DMS 273 (cell line): Measurements from ENCODE around the gene MRPL58.
"Not testable (repeated sequence)": the region's sequence is repeated elsewhere in the genome, so short reads cannot be mapped to it uniquely, and the experiment has no call there.

Experiments
- DNase-seq: peaks from one replicate; lab custom pipeline; 2025; ENCODE audit not compliant: unreplicated experiment; lab: John Stamatoyannopoulos, UW

MRPL58 gene

GRCh38 chr17:75012096-75012345 lies 449 bp upstream of the MRPL58 start:
- DNase-seq = no peak

- no peak for DNase-seq
These were observed 656 bp downstream of the MRPL58 start for GRCh38 chr17:75013092-75013559.

GRCh38 chr17:75019146-75019545 lies 6.7 kb downstream of the MRPL58 start:
- no peak for DNase-seq

GRCh38 chr17:75019710-75020109 lies 7.2 kb downstream of the MRPL58 start:
- DNase-seq = no peak

- no peak for DNase-seq
These were observed 8.1 kb downstream of the MRPL58 start for GRCh38 chr17:75020331-75021110.

GRCh38 chr17:75024686-75025397 lies 12.4 kb downstream of the MRPL58 start:
- no peak for DNase-seq

GRCh38 chr17:75025398-75025734 lies 12.9 kb downstream of the MRPL58 start:
- not testable (repeated sequence) for DNase-seq

GRCh38 chr17:75026650-75027049 lies 14.2 kb downstream of the MRPL58 start:
- DNase-seq = not testable (repeated sequence)

GRCh38 chr17:75030161-75030560 lies 17.7 kb downstream of the MRPL58 start:
- DNase-seq = no peak

GRCh38 chr17:75031972-75032719 lies 19.7 kb downstream of the MRPL58 start:
- DNase-seq = peak; percentile 85

GRCh38 chr17:75032720-75033280 lies 20.3 kb downstream of the MRPL58 start:
- DNase-seq = peak; percentile 66

GRCh38 chr17:75033346-75034235 lies 21.1 kb downstream of the MRPL58 start:
- DNase-seq = peak; percentile 98

GRCh38 chr17:75034236-75034908 lies 21.9 kb downstream of the MRPL58 start:
- DNase-seq = peak; percentile 97

GRCh38 chr17:75036643-75037268 lies 24.3 kb downstream of the MRPL58 start:
- DNase-seq = peak; percentile 39

GRCh38 chr17:75039238-75039637 lies 26.8 kb downstream of the MRPL58 start:
- no peak for DNase-seq

- no peak for DNase-seq
These were observed 29.3 kb downstream of the MRPL58 start for GRCh38 chr17:75041656-75042280.

GRCh38 chr17:75043789-75044188 lies 31.3 kb downstream of the MRPL58 start:
- not testable (repeated sequence) for DNase-seq

GRCh38 chr17:75044716-75045115 lies 32.2 kb downstream of the MRPL58 start:
- DNase-seq = no peak

GRCh38 chr17:75045946-75046406 lies 33.5 kb downstream of the MRPL58 start:
- not testable (repeated sequence) for DNase-seq
